DMS 273 (cell line): ENCODE measurements around the gene SLC35D3.
"Not testable (repeated sequence)": the region's sequence is repeated elsewhere in the genome, so short reads cannot be mapped to it uniquely, and the experiment has no call there.

Source experiments
- DNase-seq: peaks from one replicate; lab custom pipeline; 2025; ENCODE audit not compliant: unreplicated experiment; lab: John Stamatoyannopoulos, UW

Gene SLC35D3

DNA sequence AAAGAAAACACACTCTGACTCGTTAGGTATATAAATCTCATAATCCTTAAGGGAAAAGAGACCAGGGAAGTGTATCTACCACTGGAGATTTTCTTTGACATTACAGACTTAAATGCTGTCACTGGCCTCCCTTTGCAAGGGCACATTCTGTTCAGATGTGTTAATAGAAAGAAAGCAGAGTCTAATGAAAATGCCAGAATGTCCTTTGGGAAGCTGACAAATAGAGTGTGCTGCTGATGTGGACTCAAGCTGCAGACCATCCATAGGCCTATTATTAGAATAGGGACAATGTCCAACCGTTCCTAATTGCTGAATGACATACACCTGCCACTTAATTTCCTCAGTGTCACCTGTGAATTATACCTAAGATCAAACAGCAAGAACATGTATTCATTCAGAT, 41.2 kb downstream of the SLC35D3 start:
- DNase-seq: no peak

- DNase-seq: no peak
These were observed 42.3 kb downstream of the SLC35D3 start for GRCh38 chr6:136964398-136964797.

DNA sequence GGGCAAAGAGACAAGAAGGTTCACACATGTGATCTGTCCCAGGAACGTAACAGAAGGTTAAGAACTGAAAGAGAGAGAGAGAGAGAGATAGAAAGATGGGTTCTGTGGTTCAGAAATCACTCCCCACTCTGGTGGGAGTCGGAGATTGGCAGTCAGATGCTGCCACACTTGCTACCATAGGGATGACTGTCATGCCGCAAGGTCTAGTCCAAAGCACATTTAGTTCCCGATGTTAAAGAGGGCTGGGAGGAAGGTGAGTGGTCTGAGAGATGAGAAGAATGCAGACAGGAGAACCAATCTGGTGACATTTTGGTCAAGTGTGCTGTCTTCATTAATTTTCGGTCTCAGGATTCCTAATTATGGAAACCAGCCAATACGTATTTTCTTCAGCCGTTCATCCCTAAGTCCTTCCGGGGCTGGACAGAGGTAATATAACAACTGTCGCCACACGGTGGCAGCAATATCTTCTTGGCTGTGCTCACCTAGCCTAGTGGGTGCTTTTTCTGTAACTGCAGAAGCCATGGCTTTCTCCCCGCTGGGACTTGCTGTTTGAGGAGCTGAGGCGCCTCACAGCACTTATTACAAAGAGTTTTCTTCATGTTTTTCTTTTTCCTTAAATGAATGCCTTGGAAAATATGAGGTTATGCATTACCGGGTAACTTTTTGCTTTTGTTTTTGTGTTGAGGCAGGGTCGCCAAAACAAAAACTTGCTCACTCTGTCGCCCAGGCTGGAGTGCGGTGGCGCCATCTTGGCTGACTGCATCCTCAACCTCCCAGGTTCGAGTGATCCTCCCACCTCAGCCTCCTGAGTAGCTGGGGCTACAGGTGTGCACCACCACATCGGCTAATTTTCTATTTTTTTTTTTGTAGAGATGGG, 46.0 kb downstream of the SLC35D3 start:
- peak; percentile 88 for DNase-seq

GRCh38 chr6:136968837-136969236, 46.7 kb downstream of the SLC35D3 start:
- peak; percentile 40 for DNase-seq

GRCh38 chr6:136969433-136969832, 47.3 kb downstream of the SLC35D3 start:
- DNase-seq: no peak

DNA sequence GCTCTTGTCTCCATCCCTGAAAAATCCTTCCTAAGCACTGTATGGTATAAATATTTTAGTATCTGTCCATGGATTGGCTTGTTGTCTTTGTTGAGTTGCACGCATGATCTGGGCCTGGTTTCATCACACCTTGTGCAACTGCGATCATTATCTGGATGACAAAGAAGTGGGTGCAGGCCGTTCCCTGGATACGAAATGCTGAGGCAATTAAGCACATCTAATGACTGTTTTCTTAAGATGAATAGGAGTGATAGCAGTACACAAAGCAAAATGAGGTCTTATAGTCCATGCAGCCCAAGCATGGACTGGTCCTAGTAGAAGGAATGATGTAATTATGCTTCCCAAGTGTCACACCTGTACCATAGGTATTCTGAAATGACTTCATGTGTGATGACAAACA, 47.8 kb downstream of the SLC35D3 start:
- DNase-seq: no peak

DNA sequence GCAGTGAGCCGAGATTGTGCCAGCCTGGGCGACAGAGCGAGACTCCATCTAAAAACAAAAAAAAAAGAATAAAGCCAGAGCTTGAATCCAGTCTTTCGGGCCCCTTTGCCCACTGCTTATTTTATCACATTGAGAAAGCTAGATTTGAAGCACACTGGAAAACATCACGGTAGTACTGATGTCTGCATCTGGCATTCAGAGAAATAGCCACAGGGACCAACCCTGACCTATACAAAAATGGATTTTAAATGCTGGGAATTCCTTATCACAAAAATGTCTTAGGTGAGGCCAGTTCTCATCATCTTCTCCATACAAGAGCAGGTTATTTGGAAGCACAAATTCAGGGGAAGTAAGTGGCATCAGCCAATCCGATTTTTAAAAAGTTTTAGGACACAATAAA, 49.5 kb downstream of the SLC35D3 start:
- DNase-seq: no peak

DNA sequence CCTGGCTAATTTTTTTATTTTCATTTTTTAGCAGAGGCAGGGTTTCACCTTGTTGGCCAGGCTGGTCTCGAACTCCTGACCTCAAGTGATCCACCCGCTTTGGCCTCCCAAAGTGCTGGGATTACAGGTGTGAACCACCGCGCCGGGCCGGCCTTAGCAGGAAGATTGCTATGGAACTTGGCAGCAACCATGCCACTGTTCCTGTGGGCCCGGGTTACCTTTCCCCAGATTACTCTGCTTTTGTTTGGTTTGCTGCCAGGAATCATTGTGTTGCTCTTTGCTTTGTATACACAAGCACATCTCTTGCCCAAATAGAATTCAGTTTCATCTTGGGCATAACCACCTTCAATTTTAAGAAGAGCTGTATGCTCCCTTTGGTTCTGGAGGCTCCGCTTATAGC, 51.7 kb downstream of the SLC35D3 start:
- DNase-seq: not testable (repeated sequence)
